ENCODE measurements around the gene PHLPP1.

GRCh38 chr18:62758591-62758990, 43.2 kb downstream of the PHLPP1 start:
- TF ChIP-seq CTCF (IDR thresholded peaks at IDR 0.05): no peak
- no peak for TF ChIP-seq POLR2A (IDR thresholded peaks at IDR 0.05)
